Measurements from ENCODE around the gene ADRA2C.

- TF ChIP-seq, protein P1, sequence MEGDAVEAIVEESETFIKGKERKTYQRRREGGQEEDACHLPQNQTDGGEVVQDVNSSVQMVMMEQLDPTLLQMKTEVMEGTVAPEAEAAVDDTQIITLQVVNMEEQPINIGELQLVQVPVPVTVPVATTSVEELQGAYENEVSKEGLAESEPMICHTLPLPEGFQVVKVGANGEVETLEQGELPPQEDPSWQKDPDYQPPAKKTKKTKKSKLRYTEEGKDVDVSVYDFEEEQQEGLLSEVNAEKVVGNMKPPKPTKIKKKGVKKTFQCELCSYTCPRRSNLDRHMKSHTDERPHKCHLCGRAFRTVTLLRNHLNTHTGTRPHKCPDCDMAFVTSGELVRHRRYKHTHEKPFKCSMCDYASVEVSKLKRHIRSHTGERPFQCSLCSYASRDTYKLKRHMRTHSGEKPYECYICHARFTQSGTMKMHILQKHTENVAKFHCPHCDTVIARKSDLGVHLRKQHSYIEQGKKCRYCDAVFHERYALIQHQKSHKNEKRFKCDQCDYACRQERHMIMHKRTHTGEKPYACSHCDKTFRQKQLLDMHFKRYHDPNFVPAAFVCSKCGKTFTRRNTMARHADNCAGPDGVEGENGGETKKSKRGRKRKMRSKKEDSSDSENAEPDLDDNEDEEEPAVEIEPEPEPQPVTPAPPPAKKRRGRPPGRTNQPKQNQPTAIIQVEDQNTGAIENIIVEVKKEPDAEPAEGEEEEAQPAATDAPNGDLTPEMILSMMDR (IDR thresholded peaks at IDR 0.05): no peak
- no peak for TF ChIP-seq POLR2A (IDR thresholded peaks at IDR 0.05)
Measured at GRCh38 chr4:3775005-3775404, 8.8 kb downstream of the ADRA2C start.
